Tibial nerve (tissue), 4 donors: ENCODE data around the gene RUNDC3A. TPM values are rescaled to one million over a fixed set of nuclear protein-coding genes. Genes with fewer than 3 reads are reported as not detected.

Source experiments
- DNase-seq, 2 donors: peaks; one replicate each; pipeline ENCODE4 v3.0.0-alpha.2; 2019; ENCODE audit warnings: low spot score in 2 of 2
- H3K27ac ChIP-seq, 4 donors: fragments of 200-600 bp; sonication (generic) in 3 of 4; one replicate each; pipeline ENCODE4 v1.5.1; 2017 to 2019; ENCODE audit warnings: mild to moderate bottlenecking in 1 of 4
- H3K27me3 ChIP-seq, 2 donors: fragments of 200-600 bp; sonication (generic) in 1 of 2; one replicate each; pipeline versions ENCODE4 v1.5.1 to v1.6.0; 2017 to 2019
- H3K36me3 ChIP-seq, 3 donors: fragments of 200-600 bp; sonication (generic); one replicate each; pipeline ENCODE4 v1.5.1; 2018 to 2019
- H3K4me1 ChIP-seq, 4 donors: fragments of 200-600 bp; sonication (generic) in 3 of 4; one replicate each; pipeline ENCODE4 v1.5.1; 2017 to 2019
- H3K4me3 ChIP-seq, 4 donors: fragments of 200-600 bp; sonication (generic) in 3 of 4; one replicate each; pipeline ENCODE4 v1.5.1; 2017 to 2019; ENCODE audit warnings: mild to moderate bottlenecking in 1 of 4, moderate library complexity in 1 of 4
- H3K9me3 ChIP-seq, 4 donors: fragments of 200-600 bp; sonication (generic) in 3 of 4; one replicate each; pipeline ENCODE4 v1.5.1; 2017 to 2019
- EP300 ChIP-seq, 2 donors: sonication (generic); formaldehyde crosslinking; IDR thresholded peaks; one replicate each; pipeline ENCODE4 v1.6.1; 2017; ENCODE audit warnings: antibody characterized with exemption in 2 of 2, mild to moderate bottlenecking in 1 of 2
- POLR2A ChIP-seq, 2 donors: fragments of 450-650 bp; IDR thresholded peaks; one replicate each; pipeline ENCODE4 v1.6.1; 2017; ENCODE audit warnings: antibody characterized with exemption in 2 of 2, mild to moderate bottlenecking in 2 of 2, moderate library complexity in 2 of 2
- WGBS, 2 donors: methylation state at CpG; one replicate each; pipeline ENCODE4 v1.1.5; 2018; 5-methylcytosine and 5-hydroxymethylcytosine counted together
- total RNA-seq, 4 donors: library from RNA; depleted of rRNA; stranded (reverse); fragments of >200 nt; gene quantifications; one replicate each; pipeline ENCODE4 v1.1.0, GENCODE V29; 2016
- TF ChIP-seq, protein P1 (sequence below), 5 experiments: fragments of 200-600 bp in 3 of 5; fragments of 450-650 bp in 2 of 5; sonication (generic) in 3 of 5; IDR thresholded peaks; one replicate each; pipeline ENCODE4 v1.5.1; 2016 to 2019; ENCODE audit warnings: antibody characterized with exemption in 5 of 5, mild to moderate bottlenecking in 3 of 5, moderate library complexity in 2 of 5

The RUNDC3A gene
- total RNA-seq, 4 donors from 2014 or later: not detected

DNA sequence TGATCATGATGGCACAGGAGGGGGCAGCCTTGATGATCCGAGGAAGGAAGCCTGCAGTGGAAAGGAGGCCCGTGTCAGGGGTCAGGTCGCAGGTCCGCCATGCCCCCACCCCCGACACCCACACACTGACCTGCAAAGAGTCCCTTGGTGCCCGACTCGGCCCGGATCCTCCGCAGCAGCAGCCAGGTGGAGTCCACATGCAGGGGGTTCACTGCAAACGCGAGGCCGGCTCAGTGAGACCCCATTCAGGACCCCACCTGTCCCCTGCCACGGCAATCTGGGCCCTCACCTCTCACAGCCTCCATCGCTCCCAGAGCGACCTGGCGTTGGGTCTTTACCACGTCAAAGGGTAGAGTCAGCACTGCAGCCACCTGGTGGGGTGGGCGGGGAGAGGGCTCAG is 11.7 kb downstream of the RUNDC3A start:
- Histone ChIP-seq H3K27me3 (peaks cover 0 to 30% of the 10 kb centered on the region in 2 donors), H3K4me1 (peaks cover 0 to 29% (median 16%) of the 10 kb centered on the region in 4 donors), H3K9me3 (no peaks in the 10 kb centered on the region), H3K27ac (no peak overlapping the region), H3K36me3 (peaks cover 0 to 41% (median 7%) of the 10 kb centered on the region in 3 donors), H3K4me3 (no peak overlapping the region)
- 77 to 80% methylated on average over 12 to 17 of the region's 18 CpGs for WGBS, 2 donors
- DNase-seq: no peak
- TF ChIP-seq POLR2A (IDR thresholded peaks at IDR 0.05) (no peak), EP300 (IDR thresholded peaks at IDR 0.05) (no peak)
- TF ChIP-seq, protein P1, sequence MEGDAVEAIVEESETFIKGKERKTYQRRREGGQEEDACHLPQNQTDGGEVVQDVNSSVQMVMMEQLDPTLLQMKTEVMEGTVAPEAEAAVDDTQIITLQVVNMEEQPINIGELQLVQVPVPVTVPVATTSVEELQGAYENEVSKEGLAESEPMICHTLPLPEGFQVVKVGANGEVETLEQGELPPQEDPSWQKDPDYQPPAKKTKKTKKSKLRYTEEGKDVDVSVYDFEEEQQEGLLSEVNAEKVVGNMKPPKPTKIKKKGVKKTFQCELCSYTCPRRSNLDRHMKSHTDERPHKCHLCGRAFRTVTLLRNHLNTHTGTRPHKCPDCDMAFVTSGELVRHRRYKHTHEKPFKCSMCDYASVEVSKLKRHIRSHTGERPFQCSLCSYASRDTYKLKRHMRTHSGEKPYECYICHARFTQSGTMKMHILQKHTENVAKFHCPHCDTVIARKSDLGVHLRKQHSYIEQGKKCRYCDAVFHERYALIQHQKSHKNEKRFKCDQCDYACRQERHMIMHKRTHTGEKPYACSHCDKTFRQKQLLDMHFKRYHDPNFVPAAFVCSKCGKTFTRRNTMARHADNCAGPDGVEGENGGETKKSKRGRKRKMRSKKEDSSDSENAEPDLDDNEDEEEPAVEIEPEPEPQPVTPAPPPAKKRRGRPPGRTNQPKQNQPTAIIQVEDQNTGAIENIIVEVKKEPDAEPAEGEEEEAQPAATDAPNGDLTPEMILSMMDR (IDR thresholded peaks at IDR 0.05): no peak

DNA sequence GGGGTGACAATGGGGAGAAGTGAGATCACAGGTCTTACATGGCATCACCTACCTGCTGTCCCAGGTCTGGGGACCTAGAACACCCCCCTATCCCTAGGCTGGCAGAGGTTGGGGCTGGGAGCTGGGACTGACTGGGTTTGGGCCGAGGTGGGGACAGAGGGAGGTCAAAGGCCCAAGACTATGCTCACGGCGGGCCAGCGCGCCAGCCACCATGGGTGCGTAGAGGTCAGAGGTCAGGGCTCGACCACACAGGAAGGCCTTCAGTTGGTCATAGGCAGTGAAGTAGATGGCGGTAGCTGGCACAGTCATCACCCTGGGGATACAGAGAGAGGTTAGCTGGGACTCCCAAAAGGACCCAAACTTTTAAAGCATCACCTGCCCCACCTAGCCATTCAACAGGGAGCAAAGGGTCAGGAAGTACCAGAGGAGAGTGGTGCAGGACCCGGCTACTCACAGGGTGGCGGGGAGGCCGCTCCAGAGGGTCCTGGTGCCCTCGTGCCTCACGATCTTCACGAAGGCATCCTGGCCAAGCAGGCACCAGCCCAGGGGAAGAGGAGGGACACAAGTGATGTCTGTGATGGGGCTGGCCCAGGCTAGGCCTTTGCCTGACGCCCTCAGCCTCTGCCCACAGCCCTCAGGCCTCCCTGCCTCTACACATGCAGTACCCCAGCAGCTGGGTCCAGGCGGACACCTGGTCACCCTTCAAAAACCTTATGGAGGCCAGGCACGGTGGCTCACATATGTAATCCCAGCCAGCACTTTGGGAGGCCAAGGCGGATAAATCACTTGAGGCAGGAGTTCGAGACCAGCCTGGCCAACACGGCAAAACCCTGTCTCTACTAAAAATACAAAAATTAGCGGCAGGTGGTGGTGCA is 13.1 kb downstream of the RUNDC3A start:
- Histone ChIP-seq H3K36me3 (peaks cover 0 to 41% (median 7%) of the 10 kb centered on the region in 3 donors), H3K4me1 (peaks cover 0 to 35% (median 16%) of the 10 kb centered on the region in 4 donors), H3K27me3 (peaks cover 0 to 15% of the 10 kb centered on the region in 2 donors), H3K4me3 (no peak overlapping the region), H3K27ac (no peak overlapping the region), H3K9me3 (no peaks in the 10 kb centered on the region)
- 85 to 87% methylated on average over 20 to 21 of the region's 21 CpGs for WGBS, 2 donors
- TF ChIP-seq EP300 (IDR thresholded peaks at IDR 0.05) (no peak), POLR2A (IDR thresholded peaks at IDR 0.05) (no peak)
- TF ChIP-seq, protein P1 (IDR thresholded peaks at IDR 0.05): no peak
- no peak for DNase-seq

DNA sequence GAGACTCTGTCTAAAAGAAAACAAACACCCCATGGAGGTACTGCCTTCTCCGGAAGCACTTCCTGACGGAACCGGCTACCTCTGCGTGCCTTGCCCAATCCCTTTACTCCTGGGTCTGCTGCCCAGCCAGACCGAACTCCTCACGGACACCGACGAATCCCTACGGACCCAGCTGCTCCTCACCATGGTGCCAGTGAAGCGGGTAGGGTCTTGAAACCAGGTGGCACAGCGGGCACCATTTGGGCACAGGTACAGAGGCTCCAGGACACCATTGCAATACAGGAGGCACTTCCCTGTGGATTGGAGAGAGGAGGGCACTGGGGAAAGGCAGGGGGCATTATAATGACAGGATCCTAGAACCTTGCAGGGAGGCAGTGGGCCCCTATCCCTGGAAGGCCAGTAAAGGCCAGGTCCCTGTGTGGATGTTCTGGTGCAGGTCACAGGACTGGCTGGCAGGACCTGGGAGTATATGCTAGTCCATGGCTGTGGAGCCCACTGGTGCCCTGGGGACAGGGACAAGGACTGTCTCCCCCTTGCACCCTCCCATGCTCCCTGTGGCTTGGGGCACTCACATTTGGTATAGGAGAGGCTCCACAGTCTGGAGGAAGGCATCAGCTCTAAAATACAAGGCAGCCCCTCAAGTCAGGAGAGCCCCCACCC is 14.0 kb downstream of the RUNDC3A start:
- Histone ChIP-seq H3K36me3 (peaks cover 0 to 41% (median 7%) of the 10 kb centered on the region in 3 donors), H3K27me3 (peaks cover 0 to 7% of the 10 kb centered on the region in 2 donors), H3K9me3 (no peaks in the 10 kb centered on the region), H3K27ac (no peak overlapping the region), H3K4me3 (no peak overlapping the region), H3K4me1 (peaks cover 0 to 40% (median 18%) of the 10 kb centered on the region in 4 donors)
- WGBS, 2 donors: 94 to 100% methylated on average over 2 to 11 of the region's 11 CpGs
- no peak for DNase-seq
- no peak for TF ChIP-seq POLR2A (IDR thresholded peaks at IDR 0.05)
- TF ChIP-seq, protein P1 (IDR thresholded peaks at IDR 0.05): no peak
- no peak for TF ChIP-seq EP300 (IDR thresholded peaks at IDR 0.05)

DNA sequence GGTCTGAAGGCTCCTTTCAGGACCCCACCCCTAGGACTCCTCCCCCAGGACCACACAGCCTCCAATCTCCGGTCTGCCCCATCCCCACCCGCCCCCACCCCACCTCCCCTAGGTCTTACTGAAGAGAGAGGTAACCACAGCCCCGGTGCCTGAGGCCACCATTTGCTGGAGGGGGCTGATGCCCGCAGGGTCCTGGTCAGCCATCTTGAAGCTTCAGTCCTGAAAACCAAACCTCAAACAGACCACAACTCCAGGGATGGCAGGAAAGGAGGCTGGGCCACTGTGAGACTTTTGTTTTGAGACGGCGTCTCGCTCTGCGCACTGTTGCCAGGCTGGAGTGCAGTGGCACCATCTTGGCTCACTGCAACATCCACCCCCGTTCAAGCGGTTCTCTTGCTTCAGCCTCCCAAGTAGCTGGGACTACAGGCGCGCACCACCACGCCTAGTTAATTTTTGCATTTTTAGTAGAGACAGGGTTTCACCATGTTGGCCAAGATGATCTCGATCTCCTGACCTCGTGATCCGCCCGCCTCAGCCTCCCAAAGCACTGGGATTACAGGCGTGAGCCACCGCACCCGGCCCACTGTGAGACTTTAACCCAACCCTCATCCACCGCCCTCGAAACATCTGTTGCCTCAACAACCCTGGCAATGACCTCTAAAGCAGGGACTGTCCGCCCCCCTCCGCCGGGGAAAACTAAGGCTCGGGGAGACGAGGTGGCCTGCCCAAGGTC is 15.1 kb downstream of the RUNDC3A start:
- peak overlapping the region in 1 of 4 donors; percentile 91 for H3K27ac ChIP-seq
- H3K36me3 ChIP-seq: peaks cover 0 to 41% (median 7%) of the 10 kb centered on the region in 3 donors
- 55 to 65% methylated on average over 25 to 26 of the region's 27 CpGs for WGBS, 2 donors
- H3K9me3 ChIP-seq: no peaks in the 10 kb centered on the region
- DNase-seq: no peak
- H3K27me3 ChIP-seq: no peaks in the 10 kb centered on the region
- H3K4me3 ChIP-seq: peak overlapping the region; percentile 84 to 99 (median 95)
- TF ChIP-seq, protein P1 (IDR thresholded peaks at IDR 0.05): no peak
- no peak for TF ChIP-seq EP300 (IDR thresholded peaks at IDR 0.05)
- TF ChIP-seq POLR2A (IDR thresholded peaks at IDR 0.05): no peak
- H3K4me1 ChIP-seq: peaks cover 0 to 41% (median 18%) of the 10 kb centered on the region in 4 donors
